ENCODE measurements around the gene TMEM191C. TPM values are rescaled to one million over a fixed set of nuclear protein-coding genes. Genes with fewer than 3 reads are reported as not detected.

The TMEM191C gene
- total and polyA plus RNA-seq, 2 of the 13 experiments (the other 11 are each of a cell fraction or from before 2014, with no cell fraction given), result 1.2 to 2.9 TPM

DNA sequence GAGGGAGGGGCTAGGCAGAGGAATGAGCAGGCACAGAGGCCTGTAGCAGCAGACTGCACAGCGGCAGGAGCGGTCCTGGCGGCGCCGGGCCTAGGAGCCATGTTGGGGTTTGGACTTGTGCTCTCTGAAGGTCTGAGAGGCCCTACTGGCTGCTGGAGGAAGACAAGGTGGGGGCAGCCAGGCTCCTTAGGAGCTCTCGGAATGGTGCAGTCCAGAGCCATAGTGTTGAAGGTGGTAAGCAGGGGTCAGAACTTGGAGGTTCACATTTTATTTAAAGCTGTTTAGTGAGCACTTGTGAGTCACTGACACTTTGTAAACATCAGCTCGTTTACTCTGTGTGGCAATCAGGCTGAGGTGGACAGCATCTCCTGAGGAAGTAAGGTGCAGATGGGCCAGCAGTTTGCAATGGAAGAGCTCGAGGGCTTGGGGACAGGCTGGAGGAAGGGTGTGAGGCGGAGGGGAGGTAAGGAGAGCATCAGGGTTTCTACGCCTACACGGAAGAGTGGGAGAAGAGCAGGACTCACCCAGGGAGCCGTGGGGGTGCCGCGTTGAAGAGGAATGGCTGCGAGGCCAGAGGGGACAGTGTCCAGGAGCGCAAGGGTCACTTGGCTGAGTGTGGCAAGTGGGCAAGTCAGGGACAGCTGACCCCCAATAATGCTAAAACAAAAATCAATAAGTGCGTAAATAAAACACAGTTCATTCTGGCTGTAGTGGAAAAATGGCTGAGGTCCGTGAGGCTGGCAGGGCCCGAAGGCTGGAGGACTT, 10.0 kb upstream of the TMEM191C start (continued):
- TF ChIP-seq ISL2 (CRISPR knock-in tag; IDR thresholded peaks at IDR 0.05) (0 out of 2 replicates have a peak, but pooled peaks have one; percentile 27), SMAD1 (CRISPR knock-in tag; IDR thresholded peaks at IDR 0.05; ENCODE audit: borderline replicate concordance, low read depth) (0 out of 2 replicates have a peak, but pooled peaks have one; percentile 12), GABPA (IDR thresholded peaks at IDR 0.05; ENCODE audit: low read depth, low read length) (no peak), GABPA (CRISPR knock-in tag; IDR thresholded peaks at IDR 0.05; ENCODE audit: low read depth) (peak; percentile 44), MEIS2 (CRISPR knock-in tag; IDR thresholded peaks at IDR 0.05) (peak; percentile 84), SOX6 (IDR thresholded peaks at IDR 0.05) (no peak), SOX6 (CRISPR knock-in tag; IDR thresholded peaks at IDR 0.05) (peak; percentile 51; the same call in 1 of the 2 replicates), LCORL (IDR thresholded peaks at IDR 0.05) (no peak), LCORL (CRISPR knock-in tag; IDR thresholded peaks at IDR 0.05) (peak; percentile 86), HHEX (CRISPR knock-in tag; IDR thresholded peaks at IDR 0.05) (peak; percentile 38; the same call in 1 of the 2 replicates), ZNF292 (CRISPR knock-in tag; IDR thresholded peaks at IDR 0.05; ENCODE audit: borderline replicate concordance, low read depth) (peak; percentile 59; the same call in 1 of the 2 replicates), BORCS8-MEF2B (CRISPR knock-in tag; IDR thresholded peaks at IDR 0.05) (0 out of 2 replicates have a peak, but pooled peaks have one; percentile 49), HDAC2 (CRISPR knock-in tag; IDR thresholded peaks at IDR 0.05) (peak; percentile 84), AGO1 (IDR thresholded peaks at IDR 0.05; ENCODE audit: low read depth, low read length, poor library complexity, severe bottlenecking) (no peak)
- TF ChIP-seq, protein P1, sequence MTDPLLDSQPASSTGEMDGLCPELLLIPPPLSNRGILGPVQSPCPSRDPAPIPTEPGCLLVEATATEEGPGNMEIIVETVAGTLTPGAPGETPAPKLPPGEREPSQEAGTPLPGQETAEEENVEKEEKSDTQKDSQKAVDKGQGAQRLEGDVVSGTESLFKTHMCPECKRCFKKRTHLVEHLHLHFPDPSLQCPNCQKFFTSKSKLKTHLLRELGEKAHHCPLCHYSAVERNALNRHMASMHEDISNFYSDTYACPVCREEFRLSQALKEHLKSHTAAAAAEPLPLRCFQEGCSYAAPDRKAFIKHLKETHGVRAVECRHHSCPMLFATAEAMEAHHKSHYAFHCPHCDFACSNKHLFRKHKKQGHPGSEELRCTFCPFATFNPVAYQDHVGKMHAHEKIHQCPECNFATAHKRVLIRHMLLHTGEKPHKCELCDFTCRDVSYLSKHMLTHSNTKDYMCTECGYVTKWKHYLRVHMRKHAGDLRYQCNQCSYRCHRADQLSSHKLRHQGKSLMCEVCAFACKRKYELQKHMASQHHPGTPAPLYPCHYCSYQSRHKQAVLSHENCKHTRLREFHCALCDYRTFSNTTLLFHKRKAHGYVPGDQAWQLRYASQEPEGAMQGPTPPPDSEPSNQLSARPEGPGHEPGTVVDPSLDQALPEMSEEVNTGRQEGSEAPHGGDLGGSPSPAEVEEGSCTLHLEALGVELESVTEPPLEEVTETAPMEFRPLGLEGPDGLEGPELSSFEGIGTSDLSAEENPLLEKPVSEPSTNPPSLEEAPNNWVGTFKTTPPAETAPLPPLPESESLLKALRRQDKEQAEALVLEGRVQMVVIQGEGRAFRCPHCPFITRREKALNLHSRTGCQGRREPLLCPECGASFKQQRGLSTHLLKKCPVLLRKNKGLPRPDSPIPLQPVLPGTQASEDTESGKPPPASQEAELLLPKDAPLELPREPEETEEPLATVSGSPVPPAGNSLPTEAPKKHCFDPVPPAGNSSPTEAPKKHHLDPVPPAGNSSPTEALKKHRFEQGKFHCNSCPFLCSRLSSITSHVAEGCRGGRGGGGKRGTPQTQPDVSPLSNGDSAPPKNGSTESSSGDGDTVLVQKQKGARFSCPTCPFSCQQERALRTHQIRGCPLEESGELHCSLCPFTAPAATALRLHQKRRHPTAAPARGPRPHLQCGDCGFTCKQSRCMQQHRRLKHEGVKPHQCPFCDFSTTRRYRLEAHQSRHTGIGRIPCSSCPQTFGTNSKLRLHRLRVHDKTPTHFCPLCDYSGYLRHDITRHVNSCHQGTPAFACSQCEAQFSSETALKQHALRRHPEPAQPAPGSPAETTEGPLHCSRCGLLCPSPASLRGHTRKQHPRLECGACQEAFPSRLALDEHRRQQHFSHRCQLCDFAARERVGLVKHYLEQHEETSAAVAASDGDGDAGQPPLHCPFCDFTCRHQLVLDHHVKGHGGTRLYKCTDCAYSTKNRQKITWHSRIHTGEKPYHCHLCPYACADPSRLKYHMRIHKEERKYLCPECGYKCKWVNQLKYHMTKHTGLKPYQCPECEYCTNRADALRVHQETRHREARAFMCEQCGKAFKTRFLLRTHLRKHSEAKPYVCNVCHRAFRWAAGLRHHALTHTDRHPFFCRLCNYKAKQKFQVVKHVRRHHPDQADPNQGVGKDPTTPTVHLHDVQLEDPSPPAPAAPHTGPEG (CRISPR knock-in tag; IDR thresholded peaks at IDR 0.05), result peak; percentile 68; the same call in 1 of the 2 replicates
- TF ChIP-seq, protein P2, sequence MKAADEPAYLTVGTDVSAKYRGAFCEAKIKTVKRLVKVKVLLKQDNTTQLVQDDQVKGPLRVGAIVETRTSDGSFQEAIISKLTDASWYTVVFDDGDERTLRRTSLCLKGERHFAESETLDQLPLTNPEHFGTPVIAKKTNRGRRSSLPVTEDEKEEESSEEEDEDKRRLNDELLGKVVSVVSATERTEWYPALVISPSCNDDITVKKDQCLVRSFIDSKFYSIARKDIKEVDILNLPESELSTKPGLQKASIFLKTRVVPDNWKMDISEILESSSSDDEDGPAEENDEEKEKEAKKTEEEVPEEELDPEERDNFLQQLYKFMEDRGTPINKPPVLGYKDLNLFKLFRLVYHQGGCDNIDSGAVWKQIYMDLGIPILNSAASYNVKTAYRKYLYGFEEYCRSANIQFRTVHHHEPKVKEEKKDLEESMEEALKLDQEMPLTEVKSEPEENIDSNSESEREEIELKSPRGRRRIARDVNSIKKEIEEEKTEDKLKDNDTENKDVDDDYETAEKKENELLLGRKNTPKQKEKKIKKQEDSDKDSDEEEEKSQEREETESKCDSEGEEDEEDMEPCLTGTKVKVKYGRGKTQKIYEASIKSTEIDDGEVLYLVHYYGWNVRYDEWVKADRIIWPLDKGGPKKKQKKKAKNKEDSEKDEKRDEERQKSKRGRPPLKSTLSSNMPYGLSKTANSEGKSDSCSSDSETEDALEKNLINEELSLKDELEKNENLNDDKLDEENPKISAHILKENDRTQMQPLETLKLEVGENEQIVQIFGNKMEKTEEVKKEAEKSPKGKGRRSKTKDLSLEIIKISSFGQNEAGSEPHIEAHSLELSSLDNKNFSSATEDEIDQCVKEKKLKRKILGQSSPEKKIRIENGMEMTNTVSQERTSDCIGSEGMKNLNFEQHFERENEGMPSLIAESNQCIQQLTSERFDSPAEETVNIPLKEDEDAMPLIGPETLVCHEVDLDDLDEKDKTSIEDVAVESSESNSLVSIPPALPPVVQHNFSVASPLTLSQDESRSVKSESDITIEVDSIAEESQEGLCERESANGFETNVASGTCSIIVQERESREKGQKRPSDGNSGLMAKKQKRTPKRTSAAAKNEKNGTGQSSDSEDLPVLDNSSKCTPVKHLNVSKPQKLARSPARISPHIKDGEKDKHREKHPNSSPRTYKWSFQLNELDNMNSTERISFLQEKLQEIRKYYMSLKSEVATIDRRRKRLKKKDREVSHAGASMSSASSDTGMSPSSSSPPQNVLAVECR (CRISPR knock-in tag; IDR thresholded peaks at IDR 0.05; ENCODE audit: borderline replicate concordance), result peak; percentile 68; the same call in 1 of the 2 replicates
- TF ChIP-seq, protein P3, sequence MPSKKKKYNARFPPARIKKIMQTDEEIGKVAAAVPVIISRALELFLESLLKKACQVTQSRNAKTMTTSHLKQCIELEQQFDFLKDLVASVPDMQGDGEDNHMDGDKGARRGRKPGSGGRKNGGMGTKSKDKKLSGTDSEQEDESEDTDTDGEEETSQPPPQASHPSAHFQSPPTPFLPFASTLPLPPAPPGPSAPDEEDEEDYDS (CRISPR knock-in tag; IDR thresholded peaks at IDR 0.05), result peak; percentile 9; the same call in 1 of the 2 replicates

All from HepG2 (cell line).